C1 segment of cervical spinal cord (tissue), 14 donors: ENCODE results near the gene KXD1.
"Not testable (repeated sequence)": the region's sequence is repeated elsewhere in the genome, so short reads cannot be mapped to it uniquely, and the experiment has no call there.

Source experiments
- DNase-seq, 14 donors: peaks; one replicate each; lab custom pipeline; 2025; lab: John Stamatoyannopoulos, UW

KXD1 gene

DNA sequence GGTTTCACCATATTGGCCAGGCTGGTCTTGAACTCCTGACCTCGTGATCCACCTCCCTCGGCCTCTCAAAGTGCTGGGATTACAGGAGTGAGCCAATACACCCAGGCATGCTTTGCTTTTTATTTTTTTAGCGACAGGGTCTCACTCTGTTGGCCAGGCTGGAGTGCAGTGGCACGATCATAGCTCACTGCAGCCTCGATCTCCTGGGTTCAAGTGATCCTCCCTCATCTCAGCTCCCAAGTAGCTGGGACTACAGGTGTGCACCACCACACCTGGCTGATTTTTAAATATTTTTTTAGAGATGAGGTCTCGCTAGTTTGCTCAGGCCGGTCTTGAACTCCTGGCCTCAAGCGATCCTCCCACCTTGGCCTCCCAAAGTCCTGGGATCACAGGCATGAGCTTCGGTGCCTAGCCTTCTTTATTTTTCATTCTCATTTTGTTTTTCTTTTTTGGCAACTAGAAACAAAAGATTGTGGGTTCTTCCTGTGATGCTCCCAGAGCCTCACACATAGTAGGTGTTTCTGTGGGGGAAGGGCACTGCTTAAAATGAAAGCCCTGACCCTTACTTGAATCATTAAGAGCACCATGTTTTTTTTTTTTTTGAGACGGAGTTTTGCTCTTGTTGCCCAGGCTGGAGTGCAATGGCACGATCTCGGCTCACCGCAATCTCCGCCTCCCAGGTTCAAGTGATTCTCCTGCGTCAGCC, 43.2 kb downstream of the KXD1 start:
- not testable (repeated sequence) for DNase-seq

GRCh38 chr19:18601875-18602274, 44.2 kb downstream of the KXD1 start:
- DNase-seq, result no peak

GRCh38 chr19:18603255-18603957, 45.7 kb downstream of the KXD1 start:
- DNase-seq, result no peak

DNA sequence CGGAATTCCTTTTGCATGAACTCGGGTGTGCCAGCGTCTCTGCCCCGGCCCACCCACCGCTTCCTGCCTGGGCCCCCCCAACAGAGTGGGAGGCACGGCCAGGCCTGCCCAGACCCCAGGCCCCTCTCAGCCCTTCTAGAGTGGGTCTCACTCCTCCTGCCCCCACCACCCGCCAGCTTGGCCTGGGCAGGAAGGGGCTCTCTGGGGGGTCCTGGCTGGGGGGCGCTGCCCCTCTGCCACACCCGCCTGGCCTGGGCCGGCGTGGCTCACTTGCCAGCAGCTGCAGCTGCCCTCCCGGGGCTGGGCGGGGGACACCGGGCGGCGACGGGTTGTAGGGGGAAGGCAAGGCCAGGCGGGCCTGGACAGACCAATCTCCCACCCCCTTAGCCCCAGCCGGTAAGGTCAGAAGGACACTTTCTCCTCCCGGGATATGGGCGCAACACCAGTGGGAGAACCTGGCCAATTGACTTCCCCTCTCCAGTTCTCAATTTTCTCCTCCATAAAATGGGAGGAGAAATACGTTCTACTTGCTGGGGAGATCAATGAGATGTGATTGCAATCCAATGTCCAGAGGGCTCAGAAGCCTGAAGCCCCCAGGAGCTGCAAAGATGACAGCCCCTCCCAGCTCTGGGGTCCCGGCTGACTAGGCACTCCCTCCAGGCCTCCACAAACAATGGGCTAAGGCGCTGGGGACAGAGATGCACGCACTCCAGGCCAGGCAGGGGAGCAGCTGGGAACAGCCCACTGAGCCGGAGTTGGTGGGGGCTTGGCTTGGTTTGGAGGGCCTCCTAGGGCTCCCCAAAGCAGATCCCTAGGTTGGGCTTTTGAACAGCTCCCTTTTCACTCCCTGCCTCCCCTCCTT, 46.5 kb downstream of the KXD1 start:
- DNase-seq, result no peak

DNA sequence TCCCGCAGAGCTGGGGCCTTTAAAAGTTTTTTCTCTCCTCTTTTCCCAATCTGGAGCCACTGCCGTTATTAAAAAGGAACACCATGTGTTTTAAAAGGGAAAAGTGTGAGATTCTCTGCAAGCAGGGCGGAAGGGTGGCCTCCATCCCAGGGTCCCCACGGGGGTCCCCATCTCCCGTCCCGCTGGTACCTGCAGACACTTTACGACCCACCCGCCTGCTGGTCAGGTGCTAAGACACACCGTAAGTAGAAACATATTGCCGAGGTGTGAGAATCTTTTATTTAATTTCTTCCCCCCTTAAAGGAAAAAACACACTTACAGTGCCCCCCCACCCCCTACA, 47.1 kb downstream of the KXD1 start:
- no peak for DNase-seq

DNA sequence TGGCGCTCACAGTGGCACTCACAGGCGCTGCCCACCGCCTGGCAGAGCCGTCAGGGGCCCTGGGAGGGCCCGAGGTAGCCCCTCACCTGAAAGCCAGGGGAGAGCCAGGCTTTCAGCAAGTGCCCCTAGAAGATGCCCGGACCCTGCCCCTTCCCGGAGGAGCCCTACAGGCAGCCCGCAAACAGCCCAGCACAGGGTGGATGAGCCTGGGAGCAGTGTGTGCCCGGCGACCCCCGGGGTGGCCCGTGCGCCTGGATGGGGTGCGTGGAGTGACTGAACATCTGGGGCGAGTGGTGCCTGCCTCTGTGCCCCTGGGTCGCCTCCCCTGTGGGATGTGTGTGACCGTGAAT, 47.5 kb downstream of the KXD1 start:
- no peak for DNase-seq

- no peak for DNase-seq
Measured at GRCh38 chr19:18605546-18606280, 48.0 kb downstream of the KXD1 start.

- DNase-seq, result no peak
Measured at GRCh38 chr19:18606281-18607225, 48.9 kb downstream of the KXD1 start, which contains the start of gene CRLF1. TSS of gene CRLF1 (minus strand) at chr19:18606799. CDS start at chr19:18606656, 143 bp downstream.

DNA sequence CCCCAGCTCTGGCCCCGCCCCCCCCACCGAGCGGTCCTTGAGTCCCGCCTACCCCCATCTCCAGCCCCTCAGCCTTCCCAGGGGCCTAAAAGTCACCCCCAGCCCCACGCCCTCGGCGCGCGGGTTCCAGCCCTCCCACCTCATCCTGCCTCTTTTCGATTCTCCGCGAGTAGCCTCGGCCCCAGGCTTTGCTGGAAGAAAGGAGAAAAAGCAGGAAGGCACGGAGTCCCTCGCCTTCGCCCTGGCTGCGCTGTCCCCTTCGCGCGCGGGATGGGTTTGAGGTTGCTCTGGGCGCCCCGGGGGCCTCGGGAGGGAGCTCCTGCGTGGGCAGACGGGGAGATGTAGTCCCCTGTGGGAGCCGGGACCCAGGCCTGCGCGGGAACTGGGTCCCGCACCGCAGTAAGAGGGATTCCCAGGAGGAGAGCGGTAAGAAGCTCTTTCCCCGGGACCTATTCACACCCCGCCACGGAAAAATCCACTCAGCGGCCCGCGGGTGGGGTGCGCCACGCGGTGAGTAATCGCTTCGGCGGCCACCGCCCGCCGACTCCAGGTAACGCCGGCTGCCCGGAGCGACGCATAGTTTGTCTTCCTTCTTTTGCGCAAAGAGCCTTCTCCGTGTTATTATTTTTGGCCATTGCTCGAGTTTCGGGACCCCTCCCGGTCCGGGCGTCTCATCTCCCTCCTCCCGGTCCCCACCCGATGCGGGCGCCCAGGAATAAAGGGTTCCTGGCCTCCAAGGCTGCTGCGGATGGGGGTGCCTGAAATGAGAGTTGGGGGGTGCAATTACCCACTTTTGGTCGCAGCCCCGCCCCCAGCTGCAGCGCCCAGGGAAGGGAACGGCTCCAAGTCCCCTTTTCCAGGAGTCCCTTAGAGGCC, 49.8 kb downstream of the KXD1 start:
- DNase-seq, result no peak

DNA sequence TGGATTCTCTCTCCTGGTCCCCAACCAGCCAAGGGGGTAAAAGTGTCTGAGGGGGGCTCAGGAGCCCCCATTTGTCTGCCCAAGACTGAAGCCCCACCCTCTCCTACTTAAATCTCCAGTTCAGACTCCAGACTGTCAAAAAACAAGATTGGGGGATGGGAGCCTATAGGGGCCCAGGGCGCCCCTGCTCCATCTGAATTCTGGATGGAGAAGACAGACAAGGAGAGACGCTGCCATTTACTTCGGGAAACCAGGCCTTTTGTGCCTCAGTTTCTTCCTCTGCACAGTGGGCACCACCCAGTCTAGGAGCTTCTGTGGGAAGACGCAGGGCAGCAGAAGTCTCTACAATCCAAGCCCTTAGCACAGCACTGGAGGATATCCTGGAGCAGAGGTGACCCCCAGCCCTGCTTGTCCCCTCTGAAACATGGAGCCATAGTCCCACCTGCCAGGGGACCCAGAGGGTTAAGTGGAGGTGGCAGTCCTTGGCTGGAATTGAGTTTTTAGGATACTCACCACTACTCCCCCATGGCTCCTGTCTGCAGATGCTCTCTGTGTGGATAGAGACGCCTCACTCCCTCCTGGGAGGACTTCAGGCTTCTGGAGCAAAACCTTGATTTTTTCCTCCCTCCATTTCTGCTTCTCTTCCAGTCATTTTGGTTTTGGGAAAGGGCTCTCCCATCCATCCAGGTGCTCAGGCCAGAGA, 50.6 kb downstream of the KXD1 start:
- no peak for DNase-seq

DNA sequence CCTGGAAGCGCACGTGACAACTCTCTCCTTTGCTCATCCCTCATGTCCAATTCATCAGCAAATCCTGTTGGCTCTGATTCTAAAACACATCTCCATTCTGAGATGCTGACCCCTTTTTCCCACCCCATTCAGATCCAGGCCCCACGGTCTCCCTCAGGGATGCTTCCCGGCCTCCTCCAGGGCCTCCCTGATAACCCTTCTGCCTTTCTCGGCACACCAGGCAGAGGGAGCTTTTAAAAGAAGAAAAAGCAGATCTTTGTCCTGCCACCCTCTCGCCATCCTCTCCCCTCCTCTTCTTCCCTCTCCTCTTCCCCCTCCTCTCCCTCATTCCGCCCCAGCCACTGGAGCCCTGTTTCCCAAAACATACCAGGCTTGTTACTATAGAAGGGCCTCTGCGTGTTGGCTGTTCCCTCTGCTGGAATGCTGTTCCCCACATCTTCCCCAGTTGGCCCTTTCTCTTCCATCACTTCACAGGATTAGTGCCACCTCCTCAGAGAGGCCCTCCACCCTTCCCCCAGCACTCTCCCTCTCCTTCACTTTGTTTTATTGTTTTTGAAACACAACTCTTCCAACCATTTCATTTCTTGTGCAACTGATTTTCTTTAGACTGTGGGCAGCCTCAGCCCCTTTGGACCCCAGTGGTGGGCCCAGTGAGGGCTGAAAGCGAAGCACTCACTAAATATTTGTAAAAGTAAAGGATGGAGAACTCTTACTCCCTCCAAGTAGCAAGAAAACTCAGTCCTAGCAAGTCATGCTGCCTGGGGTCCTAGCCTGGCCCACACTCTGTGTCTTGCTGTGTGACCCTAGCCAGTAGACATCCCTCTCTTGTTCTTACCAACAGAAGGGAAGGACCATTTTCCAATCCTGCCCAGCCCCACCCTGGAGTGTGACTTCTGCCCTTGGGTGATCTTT, 51.4 kb downstream of the KXD1 start:
- no peak for DNase-seq

DNA sequence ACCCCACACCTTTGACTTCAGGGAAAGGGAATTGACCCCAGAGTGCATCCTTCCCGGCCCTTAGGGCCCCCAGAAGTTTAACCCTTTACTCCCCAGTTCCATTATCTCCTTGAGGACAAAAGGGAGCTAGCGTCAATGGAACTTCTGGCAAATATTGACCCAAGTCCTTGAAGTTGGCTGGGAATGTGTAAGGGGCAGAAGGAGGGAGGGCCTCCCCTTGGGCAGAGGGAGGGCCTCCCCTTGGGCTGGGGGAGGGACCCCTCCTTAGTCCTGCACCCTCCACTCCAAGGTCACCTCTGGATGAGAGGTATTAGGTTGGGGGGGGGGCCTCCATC, 52.0 kb downstream of the KXD1 start:
- no peak for DNase-seq

GRCh38 chr19:18610245-18610555, 52.5 kb downstream of the KXD1 start:
- no peak for DNase-seq

- DNase-seq, result no peak
Measured at GRCh38 chr19:18610556-18611326, 53.1 kb downstream of the KXD1 start.

- DNase-seq, result no peak
Measured at GRCh38 chr19:18611327-18612050, 53.8 kb downstream of the KXD1 start.

DNA sequence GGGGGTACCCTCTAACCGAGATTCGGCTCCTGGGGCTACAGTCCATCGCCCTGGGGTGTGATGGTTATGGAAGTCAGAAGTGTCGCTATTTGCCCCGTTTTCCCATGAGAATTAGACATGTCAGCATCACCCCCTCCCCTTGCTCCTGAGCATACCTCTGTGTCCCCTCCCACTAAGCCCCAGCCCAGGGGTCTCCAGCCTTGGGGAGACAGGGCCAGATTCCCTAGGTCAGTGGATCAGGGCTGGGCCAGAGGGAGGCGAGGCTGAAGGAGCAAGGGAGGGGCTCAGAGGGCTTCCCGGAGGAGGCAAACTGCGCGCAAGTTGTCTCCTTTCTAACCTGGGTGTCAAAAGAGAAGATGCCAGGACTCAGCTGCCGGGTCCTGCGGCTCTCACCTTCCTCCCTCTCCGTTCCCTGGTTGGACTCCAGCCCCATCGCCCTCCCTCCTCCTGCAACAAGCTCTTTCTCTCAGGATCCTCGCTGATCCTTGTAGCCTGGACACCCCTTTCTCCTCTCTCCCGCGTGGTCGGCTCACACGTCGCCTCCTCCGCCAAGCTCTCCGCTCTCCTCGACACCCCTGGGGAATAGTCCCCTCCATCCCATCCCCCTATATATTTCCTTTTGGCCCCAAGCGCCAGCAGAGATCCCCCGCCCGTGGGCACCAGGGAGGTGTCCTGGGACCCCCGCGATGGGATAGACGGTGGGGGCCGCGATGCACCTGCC, 54.5 kb downstream of the KXD1 start:
- DNase-seq, result no peak
